RKO (cell line): ENCODE data around the gene MLX.
"Not testable (repeated sequence)": the region's sequence is repeated elsewhere in the genome, so short reads cannot be mapped to it uniquely, and the experiment has no call there.

Experiments
- DNase-seq: peaks from one replicate; pipeline ENCODE4 v3.0.0-alpha.2; 2016; ENCODE audit warnings: low spot score

Gene MLX

GRCh38 chr17:42555122-42555622 lies 11.7 kb upstream of the MLX start:
- DNase-seq: no peak

GRCh38 chr17:42555961-42556617 lies 10.8 kb upstream of the MLX start:
- DNase-seq: not testable (repeated sequence)

DNA sequence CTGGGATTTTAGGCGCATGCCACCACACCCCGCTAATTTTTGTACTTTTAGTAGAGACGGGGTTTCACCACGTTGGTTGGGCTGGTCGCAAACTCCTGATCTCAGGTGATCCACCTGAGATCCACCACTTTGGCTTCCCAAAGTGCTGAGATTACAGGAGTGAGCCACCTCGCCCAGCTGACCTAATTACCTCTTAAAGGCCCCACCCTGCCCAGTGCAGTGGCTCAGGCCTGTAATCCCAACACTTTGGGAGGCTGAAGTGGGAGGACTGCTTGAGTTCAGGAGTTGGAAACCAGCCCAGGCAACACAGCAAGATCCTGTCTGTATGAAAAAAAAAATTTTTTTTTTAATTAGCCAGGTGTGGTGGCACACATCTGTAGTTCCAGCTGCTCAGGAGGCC lies 7.8 kb upstream of the MLX start:
- no peak for DNase-seq

- no peak for DNase-seq
Observed at GRCh38 chr17:42560246-42560645, 6.7 kb upstream of the MLX start.

DNA sequence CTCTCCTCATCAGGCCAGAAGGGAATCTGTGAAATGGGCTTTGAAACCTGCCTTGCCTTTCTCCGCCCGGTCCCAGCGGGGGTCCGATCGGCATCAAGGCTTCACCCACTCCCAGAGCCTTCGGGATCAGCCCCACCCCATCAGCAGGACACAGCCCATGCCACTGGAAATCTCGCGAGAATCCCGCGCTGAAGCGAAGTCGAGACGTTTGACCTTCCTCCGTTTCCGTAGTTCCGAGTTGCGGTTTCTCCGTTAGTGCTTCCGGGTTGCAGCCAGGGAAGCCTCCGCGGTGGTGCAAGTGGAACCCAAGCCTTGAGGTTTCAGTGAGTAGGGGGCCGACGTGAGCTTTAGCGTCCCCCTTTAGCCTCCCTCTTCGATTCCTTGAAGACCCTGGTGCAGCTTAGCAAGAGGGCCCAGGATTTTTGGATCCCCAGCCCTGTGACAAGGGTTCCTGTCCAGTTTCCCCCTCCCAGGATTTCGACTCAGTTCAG lies 5.0 kb upstream of the MLX start, which contains the start of gene COASY:
COASY (plus strand) TSS at position 252 of the 491 bp plus-strand sequence. CDS start 475 bp downstream, outside the sequence.
- DNase-seq: peak; percentile 96

- DNase-seq: peak; percentile 68
Observed at GRCh38 chr17:42562388-42563142, 4.3 kb upstream of the MLX start.

DNA sequence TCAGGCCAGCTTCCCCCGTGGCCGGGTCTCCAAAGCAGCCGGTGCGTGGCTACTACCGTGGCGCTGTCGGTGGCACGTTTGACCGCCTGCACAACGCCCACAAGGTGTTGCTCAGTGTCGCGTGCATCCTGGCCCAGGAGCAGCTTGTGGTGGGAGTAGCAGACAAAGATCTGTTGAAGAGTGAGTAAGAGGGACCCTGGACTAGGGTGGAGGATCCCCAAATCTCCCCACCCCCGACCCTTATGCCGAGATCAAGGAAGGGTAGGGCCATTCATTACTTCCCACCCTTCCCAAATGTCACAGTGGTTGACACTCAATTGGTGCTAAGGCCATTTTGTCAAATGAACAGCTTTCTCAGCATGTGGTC lies 3.8 kb upstream of the MLX start:
- DNase-seq: peak; percentile 68

GRCh38 chr17:42563543-42563942 lies 3.4 kb upstream of the MLX start:
- DNase-seq: peak; percentile 45

- no peak for DNase-seq
Observed at GRCh38 chr17:42563950-42564349, 3.0 kb upstream of the MLX start.

- DNase-seq: no peak
Observed at GRCh38 chr17:42564815-42565522, 1.9 kb upstream of the MLX start.

GRCh38 chr17:42565523-42566214 lies 1.2 kb upstream of the MLX start:
- no peak for DNase-seq

DNA sequence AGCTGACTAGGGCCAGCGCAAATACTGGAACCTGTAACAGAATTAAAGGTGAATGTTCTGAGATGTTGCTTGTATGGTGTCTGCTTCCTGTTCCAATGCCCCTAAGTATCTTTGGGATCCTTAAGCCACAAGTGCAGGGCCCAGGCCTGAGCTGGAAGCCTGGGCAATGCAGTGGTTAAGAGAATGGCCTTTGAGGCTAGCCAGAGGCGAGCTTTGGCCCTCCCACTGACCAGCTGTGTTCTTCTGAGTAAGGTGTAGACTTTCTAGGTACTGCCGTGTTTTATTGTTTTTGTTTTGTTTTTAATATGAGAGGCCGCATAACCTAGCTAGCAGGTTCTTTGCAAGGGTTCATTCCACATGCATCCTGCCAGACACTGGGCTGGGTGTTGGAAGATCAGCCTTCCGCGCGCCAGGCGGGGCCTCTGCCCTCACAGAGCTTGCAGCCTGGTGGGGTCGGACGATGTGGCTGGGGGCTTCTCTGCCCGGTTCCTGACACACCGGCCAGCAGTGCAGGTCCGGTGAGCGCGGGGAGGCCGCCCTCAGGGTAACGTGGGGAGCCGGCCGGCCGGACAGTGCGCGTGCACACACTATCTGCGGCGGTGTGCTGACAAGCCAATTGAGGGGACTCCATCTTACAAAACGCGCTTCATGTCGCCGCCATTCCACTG lies 551 bp upstream of the MLX start:
- DNase-seq: no peak

- DNase-seq: no peak
Observed at GRCh38 chr17:42568341-42569111, 1.6 kb downstream of the MLX start.

- DNase-seq: no peak
Observed at GRCh38 chr17:42571435-42572225, 4.7 kb downstream of the MLX start.

GRCh38 chr17:42573095-42573494 lies 6.2 kb downstream of the MLX start:
- no peak for DNase-seq

GRCh38 chr17:42574463-42574862 lies 7.6 kb downstream of the MLX start:
- no peak for DNase-seq

- DNase-seq: no peak
Observed at GRCh38 chr17:42577140-42577531, 10.2 kb downstream of the MLX start.

GRCh38 chr17:42577532-42578281 lies 10.8 kb downstream of the MLX start, which contains the start of gene PSMC3IP:
PSMC3IP (minus strand) TSS chr17:42577729; CDS start chr17:42577686, 43 bp downstream.
- DNase-seq: peak; percentile 97

DNA sequence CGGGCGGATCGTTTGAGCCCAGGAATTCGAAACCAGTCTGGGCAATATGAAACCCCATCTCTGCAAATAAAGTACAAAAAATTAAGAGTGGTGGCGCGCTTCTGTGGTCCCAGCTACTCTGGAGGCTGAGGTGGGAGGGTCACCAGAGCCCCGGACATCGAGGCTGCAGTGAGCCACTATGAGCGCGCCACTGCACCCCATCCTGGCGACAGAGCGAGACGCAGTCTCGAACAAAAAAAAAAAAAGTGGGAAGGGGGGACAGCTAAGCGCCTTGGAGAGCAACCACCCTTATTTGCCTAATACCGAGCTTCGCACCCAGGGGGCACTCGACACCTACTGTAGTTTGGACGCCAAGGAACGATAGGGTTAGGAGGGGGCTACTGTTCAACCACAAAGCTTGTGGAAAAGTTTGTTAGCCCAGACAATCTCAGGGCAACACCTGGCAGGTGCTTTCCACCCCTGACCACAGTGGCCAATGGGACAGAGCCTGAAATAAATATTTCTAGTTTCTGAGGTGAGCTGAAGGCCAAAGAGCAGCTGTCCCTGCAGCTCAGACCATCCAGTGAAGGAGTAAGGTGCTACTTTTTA lies 11.5 kb downstream of the MLX start:
- peak; percentile 88 for DNase-seq
